ELR (cell line): Measurements from ENCODE around the gene CASZ1.
A peak's percentile ranks its signal among the peaks of the same experiment; 100 is the strongest.

Experiments
- DNase-seq: peaks from one replicate; pipeline ENCODE4 v3.0.0-alpha.2; 2015; ENCODE audit warnings: low read depth

The CASZ1 gene

DNA sequence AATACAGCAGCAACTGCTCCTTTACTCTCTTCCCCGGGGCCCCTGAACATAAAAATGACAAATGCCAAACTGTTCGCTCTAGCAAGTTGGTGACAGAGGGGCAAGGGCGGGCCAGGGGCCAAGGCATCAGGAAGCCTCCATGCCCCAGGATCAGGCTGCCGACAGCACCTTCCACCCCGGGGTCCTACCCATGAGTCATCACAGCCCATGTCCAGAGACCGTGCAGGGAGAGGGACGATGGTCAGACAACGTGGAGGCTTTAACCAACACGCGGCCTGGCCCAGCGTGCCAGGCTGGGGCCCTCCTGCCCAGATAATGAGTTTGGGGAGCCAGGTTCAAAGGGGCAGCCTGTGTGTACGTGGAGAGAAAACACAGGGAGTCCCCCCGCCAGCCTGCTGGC lies 90.5 kb downstream of the CASZ1 start:
- DNase-seq: no peak

DNA sequence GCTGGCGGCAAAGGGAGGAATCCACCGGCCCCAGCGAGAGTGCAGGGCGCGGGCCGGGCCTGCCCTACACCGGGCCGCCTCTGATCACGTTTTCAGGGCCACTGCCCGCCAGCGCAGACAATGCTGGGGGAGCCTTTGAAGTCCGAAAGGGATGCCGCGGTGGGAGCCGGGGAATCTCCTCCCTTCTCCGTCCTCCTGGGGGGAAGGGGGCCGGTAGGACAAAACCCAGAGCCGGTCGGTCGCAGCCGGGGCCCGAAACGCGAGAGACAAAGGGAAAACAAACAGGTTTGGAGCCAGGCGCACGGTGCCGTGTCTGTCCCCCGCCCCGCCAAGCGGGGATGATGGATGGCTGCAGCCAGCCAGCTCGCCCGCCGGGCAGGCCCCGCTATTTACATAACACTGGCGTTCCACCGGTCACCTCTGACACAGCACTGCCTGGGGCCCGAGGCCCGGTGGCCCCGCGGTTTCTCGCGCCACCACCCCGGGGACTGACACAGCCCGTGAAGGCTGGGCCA lies 92.0 kb downstream of the CASZ1 start:
- DNase-seq: no peak

DNA sequence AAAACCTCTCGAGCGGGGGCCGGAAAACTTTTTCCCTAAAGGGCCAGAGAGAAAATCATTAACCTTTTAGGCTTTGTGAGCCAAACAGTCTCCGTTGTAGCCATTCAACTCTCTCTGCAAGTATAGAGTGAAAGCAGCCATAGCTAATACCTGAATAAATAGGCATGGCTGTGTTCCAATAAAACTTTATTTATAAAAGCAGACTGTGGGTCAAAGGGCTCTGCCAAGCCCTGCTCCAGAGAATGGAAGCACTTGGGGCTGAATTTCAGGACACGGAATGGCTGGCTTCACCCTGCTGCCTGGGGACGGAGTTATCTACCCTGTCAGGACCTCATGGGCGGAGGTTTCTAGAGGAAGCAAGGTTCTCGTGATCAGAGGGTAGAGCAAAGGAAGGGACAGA lies 92.7 kb downstream of the CASZ1 start:
- DNase-seq: no peak

DNA sequence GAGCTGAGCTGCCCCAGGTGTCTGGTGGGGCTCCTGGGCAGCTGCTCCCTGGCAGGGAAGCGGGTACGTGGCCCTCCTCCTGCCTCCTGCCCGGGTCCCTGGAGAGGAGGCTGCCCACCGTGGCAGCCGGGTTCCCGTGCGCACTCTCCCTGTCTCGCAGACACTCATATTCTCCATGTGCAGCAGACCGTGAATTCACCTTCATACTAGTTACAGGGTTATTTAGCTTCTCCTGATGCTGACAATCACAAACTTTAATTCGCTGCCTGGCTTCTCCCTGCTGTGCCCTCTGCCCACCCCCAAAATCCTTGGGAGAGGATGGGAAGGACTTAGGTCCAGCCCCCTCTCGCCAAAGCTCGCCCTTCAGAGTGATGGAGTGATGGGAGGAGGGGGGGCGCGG lies 95.3 kb downstream of the CASZ1 start:
- no peak for DNase-seq

DNA sequence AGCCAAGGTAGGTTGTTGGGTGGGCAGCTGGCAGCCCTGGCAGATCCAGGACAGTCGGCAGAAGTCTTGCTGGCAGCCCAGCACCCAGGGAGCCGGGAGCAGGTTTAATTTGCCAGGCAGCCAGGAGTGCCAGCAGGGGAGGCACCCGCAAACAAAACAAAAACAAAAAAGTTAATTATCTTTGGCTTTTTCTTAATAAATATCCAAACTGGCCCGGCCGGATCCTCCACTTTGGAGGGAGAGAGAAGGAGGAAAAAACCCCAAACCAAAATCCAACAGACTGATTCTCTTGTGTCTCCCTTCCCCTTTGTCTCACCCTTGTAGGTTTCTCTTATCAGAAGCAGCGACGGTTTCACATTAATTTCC lies 97.0 kb downstream of the CASZ1 start:
- DNase-seq: no peak

DNA sequence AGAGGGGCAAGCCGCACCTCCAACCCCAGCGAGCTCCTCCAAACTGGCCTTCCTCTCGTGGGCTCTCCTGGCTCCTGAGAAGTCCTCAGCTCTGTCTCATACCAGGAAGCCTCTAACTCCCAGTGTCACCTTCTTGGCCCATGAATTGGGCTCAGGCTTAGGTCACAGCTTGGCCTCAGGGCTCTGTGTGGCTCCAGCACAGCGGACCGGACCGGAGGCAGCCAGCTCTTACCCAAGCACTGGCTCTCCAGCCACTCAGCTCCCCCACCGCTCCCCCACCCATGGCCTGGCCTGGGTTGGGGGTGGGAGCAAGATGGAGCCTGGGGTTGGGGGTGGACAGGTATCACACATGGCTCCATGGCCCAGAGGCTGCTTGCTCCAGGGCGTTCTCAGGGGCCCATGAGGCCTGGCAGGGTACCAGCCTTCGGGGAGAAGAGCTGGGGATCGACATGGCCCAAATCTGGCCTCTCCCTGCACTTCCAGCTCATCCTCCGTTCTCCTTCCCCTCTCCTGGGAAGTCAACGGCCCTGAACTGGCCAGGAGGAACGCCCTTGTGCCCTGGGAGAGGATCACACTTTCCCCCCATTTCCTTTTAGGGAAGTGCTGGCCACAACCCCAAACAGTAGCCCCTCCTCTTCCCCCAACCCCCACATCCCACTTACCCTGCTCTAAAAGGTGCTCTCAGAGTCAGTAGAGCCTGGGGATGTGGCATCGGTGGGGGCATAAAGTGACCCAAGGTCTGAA lies 97.5 kb downstream of the CASZ1 start:
- no peak for DNase-seq

DNA sequence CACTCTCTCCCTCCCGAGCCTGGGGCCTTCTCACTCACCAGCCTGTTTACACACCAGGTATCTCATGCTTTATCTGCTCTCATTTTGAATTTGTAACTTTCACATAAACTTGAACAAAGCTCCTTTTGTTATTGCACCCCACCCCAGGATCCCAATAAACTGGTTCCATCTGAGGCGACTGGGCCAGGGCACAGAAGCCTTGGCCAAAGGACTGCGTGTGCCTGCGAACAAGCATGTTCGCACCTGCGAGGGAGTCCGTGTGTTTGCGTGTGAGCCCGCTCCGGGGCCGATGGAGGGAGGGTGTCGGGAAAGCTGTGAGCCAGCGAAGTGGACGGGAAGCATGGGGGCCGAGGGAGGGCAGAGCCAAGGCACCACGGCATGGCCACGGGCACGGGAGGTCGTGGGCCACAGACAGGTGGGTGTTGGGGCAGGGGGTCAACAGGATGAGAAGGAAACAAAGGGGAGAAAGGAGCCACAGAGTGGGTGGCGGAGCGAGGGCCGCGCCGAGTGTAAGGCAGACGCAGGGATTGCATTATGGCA lies 98.8 kb downstream of the CASZ1 start:
- no peak for DNase-seq

DNA sequence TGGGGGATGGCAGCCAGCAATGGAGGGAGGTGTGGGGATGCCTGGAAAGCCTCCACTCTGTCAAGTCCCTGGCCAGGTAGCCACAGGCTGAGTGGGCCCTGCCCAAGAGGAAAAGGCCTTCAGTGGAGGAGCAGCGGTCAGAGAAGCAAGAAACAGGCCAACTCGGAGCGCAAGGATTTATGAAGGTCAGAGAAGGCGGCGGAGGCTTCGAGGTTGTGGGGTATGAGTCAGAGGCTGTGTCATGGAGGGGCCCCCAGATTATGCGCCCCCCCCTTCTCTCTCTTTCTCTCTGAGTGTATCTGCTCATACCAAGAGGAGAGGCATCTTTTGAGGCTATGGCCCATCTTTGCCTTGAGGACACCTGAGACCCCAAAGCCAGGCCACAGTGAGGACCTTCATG lies 99.5 kb downstream of the CASZ1 start:
- peak; percentile 78 for DNase-seq

DNA sequence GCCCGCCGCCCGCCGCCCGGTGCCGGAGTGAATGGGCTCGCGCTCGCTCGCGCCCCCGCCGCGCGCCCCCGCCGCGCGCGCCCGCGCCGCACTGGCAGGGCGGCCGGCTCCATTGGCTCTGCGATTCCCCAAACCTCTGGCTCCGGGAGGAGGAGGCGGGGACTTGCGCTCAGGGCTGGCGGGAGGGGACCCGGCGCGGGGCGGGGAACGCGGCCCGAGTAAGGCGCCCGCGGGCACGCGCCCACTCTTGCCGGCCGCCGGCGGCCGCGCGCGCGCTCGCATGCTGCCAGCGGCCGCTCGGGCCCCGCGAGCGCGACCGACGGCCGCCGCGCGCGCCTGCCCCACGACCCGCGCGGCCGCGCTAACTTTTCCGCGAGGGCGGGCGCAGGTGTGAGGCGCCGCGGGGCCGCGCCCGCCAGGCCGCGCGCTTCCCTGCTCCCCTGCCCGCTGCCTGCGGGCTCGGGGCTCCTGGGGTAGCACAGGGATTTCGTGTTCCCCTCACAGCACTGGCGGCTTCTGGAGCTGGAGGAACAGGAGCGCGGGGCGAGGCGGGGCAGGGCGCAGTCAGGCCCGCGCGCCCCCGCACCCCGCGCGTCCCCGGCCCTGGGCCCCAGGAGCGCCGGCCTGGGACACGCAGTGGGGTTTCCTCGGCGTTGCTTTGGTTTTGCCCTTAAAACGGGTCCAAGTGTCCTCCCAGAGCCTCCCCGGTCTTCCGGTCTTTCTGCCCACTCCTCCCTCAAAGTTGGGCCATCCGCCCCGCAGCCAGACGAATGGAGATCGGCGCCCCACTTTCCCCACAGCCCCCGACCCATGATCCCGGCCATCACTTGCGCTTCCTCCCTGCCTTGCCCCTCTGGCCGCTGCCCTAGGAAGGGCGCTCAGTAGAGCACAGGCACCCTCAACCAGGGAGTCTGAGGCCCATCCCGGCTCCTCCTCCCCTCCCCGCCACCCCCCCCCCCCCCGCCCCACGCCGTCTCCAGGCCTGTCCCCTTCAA lies 101.5 kb downstream of the CASZ1 start:
- peak; percentile 77 for DNase-seq

DNA sequence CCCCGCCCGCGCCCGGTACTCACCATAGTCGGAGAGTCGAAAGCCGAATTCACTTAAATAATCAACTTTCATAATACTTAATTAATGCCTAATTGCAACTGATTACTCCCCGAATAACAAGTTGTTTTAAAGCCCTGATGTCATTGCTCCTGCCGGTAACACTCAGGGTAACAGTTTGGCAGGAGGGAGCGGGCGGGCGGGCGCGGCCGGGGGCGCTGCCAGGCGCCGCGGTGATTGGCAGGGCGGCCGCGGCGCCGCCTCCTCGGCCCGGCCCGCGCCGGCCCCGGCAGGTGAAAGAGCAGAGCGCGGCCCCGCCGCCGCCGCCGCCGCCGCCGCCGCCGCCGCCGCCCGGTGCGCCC lies 102.2 kb downstream of the CASZ1 start:
- DNase-seq: peak; percentile 40

DNA sequence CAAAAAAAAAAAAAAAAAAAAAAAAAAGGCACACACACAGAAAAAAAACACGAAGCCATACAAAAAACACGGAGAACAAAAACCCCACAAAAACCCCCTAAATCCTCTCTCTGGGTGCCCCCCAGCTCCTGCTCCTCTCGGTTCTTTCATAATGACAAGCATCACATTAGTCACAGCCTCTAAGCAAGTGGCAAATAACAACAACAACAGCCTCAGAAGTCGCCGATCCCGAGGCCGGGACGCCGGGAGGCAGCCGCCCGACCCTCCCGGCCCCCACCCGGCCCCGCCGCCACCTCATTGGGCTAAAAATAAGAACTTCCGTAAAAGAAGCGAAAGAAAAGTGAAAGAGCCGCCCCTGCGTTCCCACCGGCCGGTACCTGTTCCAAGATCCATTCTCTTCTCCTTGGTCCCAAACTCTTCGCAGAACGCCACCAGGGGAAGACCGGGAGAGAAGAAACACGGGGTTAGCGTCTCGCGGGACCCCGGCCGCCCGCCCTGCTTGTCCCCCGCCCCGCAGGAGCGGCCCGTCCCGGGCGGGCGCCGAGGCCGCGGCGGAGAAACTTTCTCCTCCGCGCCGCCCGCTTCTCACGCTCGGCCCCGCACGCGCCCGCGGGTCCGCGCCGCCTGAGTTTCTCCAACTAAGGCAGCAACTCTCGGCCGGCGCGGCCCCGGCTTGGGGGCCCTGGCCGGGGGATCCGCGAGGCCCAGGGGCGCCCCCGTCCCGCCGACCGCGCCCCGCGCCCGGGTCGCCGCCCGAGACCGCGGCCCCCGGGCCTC lies 102.8 kb downstream of the CASZ1 start:
- DNase-seq: peak; percentile 39

DNA sequence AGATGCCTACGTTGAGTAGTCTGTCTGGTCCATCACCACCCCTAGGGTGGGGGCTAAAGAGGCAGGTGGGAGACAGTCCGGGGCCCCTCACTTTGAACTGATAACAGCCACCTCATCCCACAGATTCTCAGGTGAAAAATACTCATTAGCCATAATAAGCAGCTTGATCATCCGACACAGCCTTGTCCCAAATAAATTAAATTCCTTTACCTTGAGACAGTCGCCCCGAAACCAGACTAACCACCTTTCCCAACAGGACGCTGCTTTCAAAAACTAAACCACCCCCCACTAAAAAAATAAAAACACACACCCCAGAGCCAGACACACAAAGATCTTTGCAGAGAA lies 103.3 kb downstream of the CASZ1 start:
- DNase-seq: no peak

DNA sequence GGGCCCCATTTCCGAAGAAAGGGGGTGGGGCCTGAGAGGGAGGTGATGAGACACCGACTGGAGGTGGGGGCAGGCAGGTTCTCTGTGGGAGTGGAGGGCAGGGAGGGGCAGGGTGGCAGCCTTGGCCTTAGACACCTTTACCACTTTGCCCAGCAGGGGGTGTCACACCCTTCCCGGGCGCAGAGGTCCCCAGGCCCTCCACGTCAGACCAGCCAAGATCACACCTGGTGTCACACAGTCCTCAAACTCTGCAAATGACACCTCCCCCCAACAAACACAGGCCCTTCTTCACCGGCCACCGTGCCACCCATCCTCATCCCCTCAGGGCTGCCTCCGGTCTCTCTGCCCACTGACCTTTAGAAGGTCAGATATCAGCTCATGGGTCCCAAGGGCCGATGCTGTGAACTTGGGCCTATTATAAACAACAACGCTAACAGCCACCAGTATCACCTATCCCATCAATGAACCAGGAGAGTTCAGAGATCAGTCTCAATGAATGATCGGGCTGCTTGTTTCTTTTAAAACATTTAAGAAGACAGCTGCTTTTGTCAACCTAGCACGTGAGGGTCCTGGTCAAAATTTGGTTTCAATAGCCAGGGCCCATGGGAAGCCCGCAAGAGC lies 103.9 kb downstream of the CASZ1 start:
- DNase-seq: peak; percentile 32

DNA sequence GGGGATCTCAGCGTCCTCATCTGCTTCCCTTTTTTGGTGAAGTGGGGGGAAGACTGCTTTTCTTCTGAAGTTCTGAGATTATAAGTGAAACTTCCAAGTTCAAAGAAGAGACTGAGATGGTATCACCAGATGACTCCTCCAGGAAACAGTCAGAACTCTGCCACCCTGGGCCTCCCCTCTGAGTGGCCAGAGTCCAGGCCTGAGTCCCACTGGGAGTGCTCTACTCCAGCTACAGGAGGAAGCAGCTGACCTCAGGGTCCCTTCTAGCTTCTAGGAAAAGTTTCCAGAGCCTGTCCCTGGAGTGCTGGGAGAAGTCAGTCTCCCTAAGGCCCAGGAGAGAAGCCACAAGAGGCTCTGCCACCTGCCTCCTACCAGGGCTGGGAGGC lies 104.7 kb downstream of the CASZ1 start:
- DNase-seq: peak; percentile 13

DNA sequence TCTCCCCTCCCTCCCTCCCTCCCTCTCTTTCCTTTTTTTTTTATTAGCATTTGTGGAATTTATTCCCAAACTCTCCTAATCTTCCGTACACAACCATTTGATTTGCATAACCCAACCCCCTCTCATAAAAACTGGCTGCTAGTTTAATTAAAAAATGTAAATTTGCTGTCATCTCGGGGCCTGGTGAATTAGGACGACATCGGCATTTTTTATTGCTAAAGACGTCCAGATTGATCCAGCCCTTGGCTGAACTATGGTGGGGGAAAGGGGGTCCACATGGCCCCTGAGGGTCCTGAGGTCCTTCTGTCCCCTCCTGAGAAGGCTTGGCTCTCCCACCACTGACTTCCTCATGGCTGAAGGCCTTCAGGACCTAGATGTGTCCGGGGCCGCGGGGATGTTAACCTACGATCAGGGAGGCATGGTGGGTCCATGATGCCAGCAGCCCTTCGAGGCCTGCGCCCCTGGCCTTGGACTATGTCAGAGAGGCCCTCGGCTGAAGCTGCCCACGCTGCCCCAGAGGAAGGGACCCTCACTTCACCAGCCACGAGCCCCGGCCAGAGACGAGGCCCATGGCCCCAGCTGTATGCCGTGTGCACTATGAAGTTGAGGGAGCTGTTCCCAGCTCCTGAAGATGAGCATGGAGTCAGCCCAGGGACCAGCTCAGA lies 105.2 kb downstream of the CASZ1 start:
- no peak for DNase-seq

DNA sequence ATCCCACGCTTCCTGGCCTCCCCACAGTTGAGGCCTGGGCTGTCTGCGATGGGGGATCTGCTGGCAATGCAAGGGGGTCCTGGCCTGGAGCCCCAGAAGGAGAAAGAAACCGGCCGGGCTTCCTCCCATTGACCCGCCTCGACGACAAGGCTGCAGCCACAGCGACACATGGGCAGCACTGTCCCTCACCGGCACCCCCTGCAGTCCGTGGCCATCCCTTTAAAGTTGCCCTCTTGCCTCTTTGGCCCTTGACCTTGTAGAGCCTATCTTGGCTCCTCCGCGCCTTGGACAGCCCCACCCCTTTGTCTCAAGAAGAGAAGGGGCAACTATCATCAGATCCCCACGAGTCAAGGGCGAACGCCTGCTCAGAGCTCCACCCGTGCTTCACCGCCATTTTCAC lies 106.0 kb downstream of the CASZ1 start:
- no peak for DNase-seq

DNA sequence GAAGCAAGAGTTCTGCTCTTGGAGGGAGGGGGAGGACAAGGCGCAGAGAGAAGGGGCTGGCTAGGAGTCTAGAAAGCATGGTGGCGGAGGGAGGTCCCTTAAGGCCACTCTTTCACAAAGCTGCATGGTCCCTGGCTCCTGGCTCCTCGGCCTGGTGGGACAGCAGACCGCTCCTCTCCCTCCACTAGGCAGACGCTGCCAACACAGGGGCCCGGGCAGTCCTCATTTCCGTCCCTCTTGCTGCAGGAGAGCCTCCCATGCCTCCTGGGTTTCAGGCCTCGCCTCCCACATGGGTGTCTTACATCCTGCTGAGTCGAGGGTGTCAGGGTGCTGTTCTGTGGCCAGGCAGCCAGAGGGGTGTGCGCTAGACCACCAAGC lies 108.0 kb downstream of the CASZ1 start:
- no peak for DNase-seq

DNA sequence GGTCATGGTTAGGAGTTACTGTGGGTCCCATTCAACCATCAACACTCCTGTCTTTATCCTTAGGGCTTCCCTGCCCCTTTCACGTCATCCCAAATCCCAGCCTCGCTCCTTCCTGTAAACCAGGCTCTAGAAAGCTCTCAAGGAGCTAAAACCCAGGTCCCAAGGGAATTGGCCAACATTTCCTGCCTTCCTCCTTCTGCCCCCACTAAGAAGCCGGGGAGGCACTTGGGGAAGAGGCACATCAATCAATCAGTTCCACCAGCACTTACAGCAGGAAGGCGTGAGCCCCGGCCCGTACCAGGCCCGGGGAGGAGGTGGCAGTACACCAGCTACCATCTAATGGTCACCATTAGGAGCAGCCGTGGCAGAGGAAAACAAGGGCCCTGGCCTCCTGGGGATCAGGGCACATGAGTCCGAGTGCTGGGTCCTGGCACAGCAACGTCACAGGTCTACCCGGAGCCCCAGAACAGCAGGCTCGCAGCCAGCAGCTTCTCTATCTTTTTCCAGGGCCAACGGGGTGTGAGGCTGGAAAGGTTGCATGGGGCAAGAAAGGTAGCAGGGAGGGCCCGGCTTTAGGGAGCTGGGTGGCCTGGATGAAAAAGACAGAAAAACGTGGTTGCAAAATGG lies 108.6 kb downstream of the CASZ1 start:
- DNase-seq: no peak

DNA sequence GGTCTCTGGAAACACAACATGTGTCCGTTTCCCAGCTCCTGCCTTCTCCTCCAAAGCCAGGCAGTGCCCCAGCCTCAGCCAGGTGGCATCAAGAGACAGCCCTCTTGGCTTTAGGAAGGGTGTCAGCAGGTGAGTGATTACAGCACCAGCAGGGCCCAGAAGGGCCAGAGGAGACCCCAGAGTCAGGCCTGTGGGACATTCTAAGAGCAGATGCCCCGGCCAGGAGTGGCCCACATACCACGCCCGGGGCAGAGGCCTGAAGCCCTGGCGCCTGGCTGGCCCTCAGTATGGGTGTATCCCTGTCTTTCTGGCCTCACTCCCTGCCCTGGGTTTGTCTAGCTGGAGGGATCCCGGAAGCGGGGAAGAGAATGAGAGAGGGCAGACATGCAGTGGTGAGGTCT lies 109.2 kb downstream of the CASZ1 start:
- DNase-seq: no peak

DNA sequence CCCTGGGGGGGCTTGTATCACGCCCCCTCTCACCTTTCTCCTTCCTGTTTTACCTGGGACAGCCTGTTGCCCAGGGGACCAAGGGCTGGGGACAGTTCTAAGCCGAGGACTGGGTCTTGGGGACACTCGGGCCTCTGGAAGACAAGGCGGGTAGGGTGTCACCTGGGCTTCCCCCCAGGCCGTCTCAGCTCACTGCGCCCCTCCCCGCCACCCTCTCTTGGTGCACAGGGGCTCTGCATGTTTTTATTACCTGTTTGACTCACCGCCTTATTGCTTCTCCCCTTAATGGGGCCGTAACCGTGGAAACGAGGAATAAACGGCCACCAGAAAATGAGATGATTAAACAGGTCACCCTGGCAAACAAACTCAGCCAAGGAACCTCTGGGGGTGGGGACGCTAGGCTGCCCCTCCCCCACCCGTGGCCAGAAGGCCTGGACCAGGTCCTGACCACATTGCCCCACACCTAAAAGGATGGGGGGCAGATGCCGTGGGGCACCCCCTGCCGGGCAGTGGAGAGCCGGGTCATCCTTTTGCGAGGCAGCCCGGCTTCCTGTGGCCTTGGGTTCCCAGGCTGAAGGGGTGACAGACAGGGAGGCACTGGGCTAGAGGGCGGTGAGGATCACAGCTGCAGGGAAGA lies 109.9 kb downstream of the CASZ1 start:
- DNase-seq: no peak
